SU-DHL-6 (cell line): Measurements from ENCODE around the gene VAV3.

Experiments used
- EZH2phosphoT487 ChIP-seq: fragments of 200-600 bp; sonication (generic), shearing (Covaris generic); conservative IDR thresholded peaks from 2 replicates; pipeline ENCODE4 v1.6.1; 2018; ENCODE audit warnings: mild to moderate bottlenecking, antibody characterized with exemption, low read length, moderate library complexity, mixed read lengths
- TF ChIP-seq, protein P1 (sequence below): fragments of 200-600 bp; sonication (generic); IDR thresholded peaks from one replicate; pipeline ENCODE4 v1.5.1; 2017; ENCODE audit warnings: antibody characterized with exemption, mild to moderate bottlenecking, low read length, moderate library complexity; ENCODE audit not compliant: insufficient read depth, poor library complexity, severe bottlenecking

DNA sequence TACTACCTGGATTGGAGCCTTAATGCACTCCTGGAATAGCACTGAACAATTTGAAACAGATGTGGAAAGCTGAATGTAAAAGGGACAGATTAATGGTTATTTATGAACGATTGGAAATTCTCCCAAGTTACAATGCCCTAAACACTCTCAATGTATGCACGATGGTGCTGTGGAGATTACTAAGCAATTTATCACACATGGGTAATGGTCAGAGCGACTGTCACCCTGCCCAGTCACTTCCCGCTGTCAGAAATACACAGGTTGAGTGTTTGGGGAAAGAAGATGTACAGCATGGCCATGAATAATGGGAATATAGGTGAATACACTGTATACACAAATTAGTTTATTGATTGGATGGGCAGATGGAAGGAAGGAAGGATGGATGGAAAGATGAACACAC lies 342.4 kb downstream of the VAV3 start:
- TF ChIP-seq, protein P1, sequence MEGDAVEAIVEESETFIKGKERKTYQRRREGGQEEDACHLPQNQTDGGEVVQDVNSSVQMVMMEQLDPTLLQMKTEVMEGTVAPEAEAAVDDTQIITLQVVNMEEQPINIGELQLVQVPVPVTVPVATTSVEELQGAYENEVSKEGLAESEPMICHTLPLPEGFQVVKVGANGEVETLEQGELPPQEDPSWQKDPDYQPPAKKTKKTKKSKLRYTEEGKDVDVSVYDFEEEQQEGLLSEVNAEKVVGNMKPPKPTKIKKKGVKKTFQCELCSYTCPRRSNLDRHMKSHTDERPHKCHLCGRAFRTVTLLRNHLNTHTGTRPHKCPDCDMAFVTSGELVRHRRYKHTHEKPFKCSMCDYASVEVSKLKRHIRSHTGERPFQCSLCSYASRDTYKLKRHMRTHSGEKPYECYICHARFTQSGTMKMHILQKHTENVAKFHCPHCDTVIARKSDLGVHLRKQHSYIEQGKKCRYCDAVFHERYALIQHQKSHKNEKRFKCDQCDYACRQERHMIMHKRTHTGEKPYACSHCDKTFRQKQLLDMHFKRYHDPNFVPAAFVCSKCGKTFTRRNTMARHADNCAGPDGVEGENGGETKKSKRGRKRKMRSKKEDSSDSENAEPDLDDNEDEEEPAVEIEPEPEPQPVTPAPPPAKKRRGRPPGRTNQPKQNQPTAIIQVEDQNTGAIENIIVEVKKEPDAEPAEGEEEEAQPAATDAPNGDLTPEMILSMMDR = no peak
- no peak for TF ChIP-seq EZH2phosphoT487
